HG03159 (cell line): ENCODE results near the gene LY9.
"Not testable (repeated sequence)": the region's sequence is repeated elsewhere in the genome, so short reads cannot be mapped to it uniquely, and the experiment has no call there.

Experiments used
- ATAC-seq: cut with Tn5 transposase; IDR thresholded peaks from one replicate; pipeline ENCODE4 v1.9.1; 2021; ENCODE audit warnings: mild to moderate bottlenecking, moderate library complexity; ENCODE audit not compliant: unreplicated experiment

Gene LY9

GRCh38 chr1:160863061-160863773 lies 67.2 kb downstream of the LY9 start:
- ATAC-seq = no peak

- no peak for ATAC-seq
Measured at GRCh38 chr1:160863774-160864131, 67.8 kb downstream of the LY9 start.

- ATAC-seq = no peak
Measured at GRCh38 chr1:160864173-160864572, 68.2 kb downstream of the LY9 start.

- ATAC-seq = no peak
Measured at GRCh38 chr1:160865337-160865736, 69.4 kb downstream of the LY9 start.

- ATAC-seq = no peak
Measured at GRCh38 chr1:160866001-160866694, 70.2 kb downstream of the LY9 start.

GRCh38 chr1:160866695-160867260 lies 70.8 kb downstream of the LY9 start:
- no peak for ATAC-seq

GRCh38 chr1:160867651-160868050 lies 71.7 kb downstream of the LY9 start:
- not testable (repeated sequence) for ATAC-seq

GRCh38 chr1:160868141-160868540 lies 72.2 kb downstream of the LY9 start:
- no peak for ATAC-seq

- ATAC-seq = no peak
Measured at GRCh38 chr1:160874935-160875334, 79.0 kb downstream of the LY9 start.

GRCh38 chr1:160875591-160875990 lies 79.6 kb downstream of the LY9 start:
- not testable (repeated sequence) for ATAC-seq

GRCh38 chr1:160876311-160876710 lies 80.3 kb downstream of the LY9 start:
- ATAC-seq = no peak

GRCh38 chr1:160877221-160877620 lies 81.2 kb downstream of the LY9 start:
- ATAC-seq = no peak
